IPS DF 19.7 (cell line): ENCODE results near the gene MAF.

Experiments
- DNase-seq: peaks from one replicate; pipeline ENCODE4 v3.0.0-alpha.2; 2013; ENCODE audit warnings: low read depth, low spot score

MAF gene

DNA sequence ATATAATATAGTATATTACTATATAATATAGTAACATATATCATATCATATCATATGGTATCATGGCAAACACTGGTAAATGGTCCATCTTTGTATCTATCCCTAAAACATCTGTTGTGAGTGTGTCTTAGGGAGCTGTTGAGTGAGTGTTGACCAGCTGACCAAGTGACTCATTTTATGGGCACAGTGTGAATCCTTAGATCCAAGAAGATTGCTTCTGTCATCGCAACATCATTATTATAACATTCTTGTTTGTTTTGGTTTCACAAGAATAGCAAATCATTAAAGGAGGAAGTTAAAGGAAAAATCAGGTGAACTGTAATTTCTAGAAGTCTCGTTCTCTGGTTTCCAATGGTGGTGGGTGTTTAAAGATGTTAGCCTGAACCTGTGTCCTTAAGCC is 11.7 kb upstream of the MAF start:
- DNase-seq = no peak

- no peak for DNase-seq
Observed at GRCh38 chr16:79610771-79611170, 10.2 kb upstream of the MAF start.

GRCh38 chr16:79609861-79610260 is 9.3 kb upstream of the MAF start:
- no peak for DNase-seq

- DNase-seq = no peak
Observed at GRCh38 chr16:79608976-79609375, 8.4 kb upstream of the MAF start.

- no peak for DNase-seq
Observed at GRCh38 chr16:79607587-79607986, 7.0 kb upstream of the MAF start.

DNA sequence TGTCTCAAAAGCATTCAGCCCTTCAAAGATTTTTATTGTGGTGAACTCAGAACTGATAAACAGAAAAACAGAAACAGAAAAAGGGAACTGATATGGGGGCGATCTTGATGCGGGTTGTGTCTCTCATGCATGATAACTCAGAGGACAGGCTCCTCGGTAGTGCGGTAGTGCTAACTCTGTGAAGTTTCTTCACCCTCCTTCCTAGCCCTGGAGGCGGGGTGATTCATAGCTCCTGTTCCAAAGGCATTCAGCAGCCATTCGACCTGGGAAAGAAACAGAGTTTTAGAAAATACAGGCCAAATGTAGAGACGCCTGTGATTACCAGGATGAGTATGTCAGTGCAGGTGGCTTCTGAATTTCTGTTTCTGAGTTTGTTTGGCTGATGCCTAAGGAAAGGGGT is 5.5 kb upstream of the MAF start:
- DNase-seq = no peak

DNA sequence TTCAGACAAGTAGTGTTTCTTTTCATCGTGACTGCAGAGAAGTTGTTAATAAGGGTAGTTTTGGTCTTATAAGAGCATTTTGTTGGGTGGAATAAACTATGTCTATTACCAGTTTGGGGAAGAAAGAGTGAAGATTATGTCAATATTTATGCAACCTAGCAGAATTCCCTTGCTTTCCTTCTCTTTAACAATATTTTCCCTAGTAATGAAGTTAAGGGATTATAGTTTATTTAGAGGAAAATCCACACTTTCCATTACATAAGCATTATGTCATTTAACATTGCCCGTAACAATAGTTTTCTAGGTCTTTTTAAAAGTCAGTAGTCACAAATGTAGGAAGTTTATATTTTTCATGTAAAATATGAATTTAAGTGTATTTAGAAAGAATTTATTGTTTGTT is 2.5 kb upstream of the MAF start:
- no peak for DNase-seq

DNA sequence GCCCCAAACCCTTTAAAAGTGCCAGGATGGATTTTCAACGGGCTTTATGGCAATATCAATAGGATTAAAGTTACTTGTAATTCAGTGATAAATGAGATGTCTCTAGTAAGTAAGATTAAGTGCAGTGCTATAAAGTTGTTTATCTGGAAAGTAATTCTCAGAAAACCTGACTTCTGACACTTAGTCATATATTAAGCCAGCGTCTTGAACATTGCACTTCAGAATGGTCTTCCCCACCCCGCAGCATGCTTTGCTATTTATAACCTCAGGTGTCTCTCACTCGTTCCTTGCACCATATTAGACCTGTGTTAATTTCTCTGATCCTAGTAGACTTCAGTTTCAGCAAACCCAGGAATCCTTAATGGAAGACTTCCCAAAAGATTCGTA is 2.1 kb upstream of the MAF start:
- no peak for DNase-seq

DNA sequence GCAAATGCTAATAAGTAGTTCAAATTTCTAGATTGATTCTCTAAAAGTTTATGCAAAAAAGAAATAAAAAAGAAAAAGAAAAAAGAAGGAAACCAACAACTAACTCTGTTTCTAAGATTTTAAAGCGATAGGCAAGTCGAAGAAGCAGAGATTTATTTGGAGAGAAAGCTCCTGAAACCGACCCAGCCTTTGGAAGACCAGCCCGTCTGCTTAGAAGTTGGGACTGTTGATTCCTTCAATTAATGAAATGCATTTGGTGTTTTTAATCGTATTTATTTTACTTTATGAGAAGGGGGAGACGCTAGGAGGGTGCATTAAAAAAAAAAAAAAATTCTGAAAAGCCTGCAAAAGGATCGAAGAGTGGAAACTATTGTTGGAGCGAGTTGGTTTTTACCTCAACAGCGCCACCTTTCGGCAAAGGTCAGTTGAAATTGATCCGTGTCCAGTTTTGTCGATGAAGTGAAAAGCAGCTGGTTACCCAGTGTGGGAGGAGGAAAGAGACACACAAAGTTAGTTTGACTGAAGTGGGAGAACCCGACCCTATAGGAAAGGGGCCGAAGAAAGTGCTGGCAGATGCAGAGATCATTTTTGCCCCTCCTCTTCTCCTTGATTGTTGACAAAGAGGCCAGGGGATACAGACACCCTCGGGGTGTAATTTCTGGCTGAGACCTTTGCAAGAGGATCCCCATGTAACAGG is 1.5 kb upstream of the MAF start:
- no peak for DNase-seq

- no peak for DNase-seq
Observed at GRCh38 chr16:79601092-79601930, 774 bp upstream of the MAF start.

DNA sequence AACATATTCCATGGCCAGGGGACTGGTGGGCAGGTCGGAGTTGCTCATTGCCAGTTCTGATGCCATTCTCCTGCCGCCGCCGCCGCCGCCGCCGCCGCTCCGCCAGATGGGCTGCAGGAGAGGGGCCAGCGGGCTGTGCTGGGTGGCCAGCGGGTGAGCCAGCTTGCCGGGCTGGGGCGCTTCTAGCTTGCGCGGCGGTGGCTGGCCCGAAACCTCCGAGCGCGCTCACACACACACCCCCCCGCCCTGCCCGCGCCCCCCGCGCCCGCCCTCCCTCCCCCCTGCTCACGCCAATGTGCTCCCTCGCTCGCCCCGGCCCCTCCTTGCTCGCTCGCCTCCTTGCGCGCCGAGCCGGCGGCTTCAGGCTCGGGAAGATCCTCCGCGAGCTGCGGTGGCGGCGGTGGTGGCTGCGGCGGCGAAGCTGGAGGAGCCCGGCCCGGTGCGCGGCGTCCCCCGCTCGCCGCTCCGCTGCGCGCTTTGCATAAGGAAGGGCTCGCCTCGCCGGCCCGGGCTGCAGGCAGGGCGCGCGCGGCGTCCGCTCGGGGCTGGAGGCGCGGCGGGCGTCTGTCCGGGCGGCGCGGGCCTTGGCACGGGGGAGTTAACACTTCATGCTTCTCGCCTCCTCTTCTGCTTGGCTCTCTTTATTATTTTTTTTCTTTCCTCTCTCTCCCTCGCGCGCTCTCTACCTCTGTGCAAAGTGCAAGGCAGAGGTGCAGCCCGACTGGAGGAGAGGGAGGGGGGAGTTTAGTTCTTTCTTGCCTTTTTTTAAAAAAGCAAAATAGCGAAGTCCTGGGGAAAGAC is 500 bp downstream of the MAF start:
- no peak for DNase-seq

- no peak for DNase-seq
Observed at GRCh38 chr16:79599256-79599836, 1.2 kb downstream of the MAF start.

DNA sequence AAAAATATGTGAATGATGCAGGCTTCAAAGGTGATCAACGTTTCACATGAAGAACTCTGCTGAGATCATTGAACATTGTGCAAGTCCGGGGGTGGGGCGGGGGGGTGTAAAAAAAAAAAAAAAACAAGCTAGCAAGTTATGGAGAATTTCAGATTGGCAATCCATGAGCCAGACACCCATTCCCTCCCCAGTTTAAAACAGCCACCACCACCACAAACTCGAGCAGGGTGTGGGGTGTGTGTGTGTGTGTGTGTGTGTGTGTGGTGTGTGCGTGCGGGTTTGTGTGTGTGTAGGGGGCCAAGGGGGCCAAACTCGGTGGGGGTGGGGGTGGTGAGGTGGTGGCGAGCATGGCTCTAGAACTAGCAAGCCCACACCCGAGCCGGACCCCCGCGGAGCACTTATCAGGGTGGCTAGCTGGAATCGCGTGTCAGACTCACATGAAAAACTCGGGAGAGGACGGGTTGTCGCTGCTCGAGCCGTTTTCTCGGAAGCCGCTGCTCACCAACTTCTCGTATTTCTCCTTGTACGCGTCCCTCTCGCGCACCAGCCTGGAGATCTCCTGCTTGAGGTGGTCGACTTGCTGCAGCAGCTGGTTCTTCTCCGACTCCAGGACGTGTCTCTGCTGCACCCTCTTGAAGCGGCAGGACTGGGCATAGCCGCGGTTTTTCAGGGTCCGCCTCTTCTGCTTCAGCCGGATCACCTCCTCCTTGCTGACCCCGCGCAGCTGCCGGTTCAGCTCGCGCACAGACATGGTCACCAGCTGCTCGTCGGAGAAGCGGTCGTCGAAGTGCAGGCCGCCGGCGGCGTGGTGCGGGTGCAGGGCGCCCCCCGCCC is 2.0 kb downstream of the MAF start:
- peak; percentile 60 for DNase-seq

GRCh38 chr16:79598063-79598347 is 2.5 kb downstream of the MAF start:
- no peak for DNase-seq

DNA sequence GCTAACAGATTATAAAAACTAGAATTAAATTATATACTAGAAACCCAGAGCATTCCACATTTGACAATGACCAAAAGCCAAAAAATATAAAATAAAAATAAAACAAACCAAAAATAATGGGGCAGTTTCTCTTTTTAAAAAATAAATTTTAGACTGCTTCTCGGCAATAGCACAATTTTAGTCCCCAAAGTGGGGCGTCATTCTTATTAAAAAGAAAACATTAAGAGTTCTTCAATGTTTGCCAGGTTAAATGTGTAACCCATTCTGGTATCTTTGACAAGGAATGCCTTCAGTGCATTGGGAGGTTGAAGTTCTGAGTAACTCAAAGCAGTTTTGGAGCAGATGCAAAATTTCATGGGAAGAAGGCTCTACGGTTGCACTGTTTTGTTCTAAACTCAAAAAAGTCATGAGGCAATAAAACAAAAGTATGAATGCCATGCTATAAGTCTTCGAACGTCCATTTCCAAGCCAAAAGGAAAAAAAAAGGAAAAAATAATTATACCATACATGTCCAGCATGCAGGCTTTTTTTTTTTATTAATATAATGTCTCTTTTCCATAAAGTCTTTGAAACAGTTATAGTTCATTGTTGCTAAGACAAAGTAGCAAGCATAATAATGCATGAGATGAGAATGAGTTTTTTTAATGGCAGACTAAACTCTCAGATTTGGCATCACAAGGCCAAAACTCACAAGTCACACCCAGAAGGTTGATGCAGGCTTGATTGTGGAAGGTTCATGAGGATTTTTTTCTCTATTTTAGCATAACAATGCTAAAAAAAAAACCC is 3.1 kb downstream of the MAF start:
- DNase-seq = no peak

DNA sequence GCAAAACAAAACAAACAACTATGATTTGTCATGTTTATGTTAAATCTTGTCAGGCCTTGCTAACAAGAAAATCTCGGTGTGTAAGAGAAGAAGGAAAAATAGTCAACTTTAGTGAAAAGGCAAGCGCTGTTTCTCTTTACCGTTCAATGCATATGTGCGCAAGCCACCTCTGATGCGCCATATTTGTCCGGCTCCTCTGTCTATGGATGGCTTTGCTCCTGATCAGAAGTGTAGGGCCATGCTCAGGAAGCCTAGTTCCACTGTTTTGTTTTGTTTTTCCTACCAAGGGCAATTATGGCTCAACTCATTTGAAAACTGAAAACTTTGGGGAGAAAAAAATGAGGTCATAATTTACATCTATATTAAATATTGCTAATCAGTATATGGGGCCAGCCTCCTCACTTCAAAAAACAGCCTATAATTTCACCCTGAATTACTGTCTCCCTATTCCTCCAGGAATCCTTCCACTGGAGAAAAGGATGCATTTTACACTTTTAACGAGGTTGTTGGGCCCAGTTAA is 4.5 kb downstream of the MAF start:
- DNase-seq = no peak

- no peak for DNase-seq
Observed at GRCh38 chr16:79595231-79595641, 5.3 kb downstream of the MAF start.

DNA sequence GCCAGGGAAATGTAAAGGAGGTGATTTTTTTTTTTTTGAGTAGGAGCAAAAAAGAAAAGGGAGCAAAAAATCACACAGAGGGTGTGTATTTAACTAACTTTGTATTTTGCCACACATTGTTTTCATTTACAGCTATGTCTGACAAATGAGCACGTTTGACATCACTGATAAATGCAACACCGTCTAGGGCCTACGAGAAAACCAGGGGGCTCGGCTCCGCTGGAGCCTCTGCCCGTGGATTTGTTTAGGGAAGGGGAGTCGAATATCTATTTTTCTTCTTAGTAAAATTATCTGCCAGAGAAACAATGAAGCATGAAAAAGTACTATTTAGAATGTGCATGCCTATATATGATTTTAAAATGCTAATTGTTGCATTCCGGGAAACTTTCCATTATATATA is 6.8 kb downstream of the MAF start:
- no peak for DNase-seq

DNA sequence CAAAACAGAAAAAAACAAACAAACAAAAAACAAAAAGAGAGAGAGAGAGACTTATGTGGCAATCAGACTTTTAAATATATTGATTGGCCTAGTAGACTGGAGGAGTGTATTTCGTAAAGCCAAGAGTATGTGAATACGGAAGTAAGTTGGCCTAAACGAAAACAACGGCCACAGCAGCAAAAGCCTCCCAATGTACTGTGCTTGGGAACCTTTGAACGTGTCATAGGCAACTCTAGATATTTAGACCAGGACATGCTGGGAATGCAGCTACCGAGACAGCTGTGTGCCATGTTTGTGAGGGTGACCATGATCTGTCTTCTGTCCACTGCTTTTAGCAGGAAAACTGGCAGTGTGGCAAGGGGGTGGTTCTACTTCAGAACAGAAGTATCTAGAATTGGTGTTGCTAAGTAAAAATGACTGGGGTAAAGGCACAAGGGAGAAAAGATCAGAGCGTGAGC is 7.4 kb downstream of the MAF start:
- no peak for DNase-seq

GRCh38 chr16:79592186-79592585 is 8.4 kb downstream of the MAF start:
- no peak for DNase-seq
